Measurements from ENCODE around the gene TAS1R3.

DNA sequence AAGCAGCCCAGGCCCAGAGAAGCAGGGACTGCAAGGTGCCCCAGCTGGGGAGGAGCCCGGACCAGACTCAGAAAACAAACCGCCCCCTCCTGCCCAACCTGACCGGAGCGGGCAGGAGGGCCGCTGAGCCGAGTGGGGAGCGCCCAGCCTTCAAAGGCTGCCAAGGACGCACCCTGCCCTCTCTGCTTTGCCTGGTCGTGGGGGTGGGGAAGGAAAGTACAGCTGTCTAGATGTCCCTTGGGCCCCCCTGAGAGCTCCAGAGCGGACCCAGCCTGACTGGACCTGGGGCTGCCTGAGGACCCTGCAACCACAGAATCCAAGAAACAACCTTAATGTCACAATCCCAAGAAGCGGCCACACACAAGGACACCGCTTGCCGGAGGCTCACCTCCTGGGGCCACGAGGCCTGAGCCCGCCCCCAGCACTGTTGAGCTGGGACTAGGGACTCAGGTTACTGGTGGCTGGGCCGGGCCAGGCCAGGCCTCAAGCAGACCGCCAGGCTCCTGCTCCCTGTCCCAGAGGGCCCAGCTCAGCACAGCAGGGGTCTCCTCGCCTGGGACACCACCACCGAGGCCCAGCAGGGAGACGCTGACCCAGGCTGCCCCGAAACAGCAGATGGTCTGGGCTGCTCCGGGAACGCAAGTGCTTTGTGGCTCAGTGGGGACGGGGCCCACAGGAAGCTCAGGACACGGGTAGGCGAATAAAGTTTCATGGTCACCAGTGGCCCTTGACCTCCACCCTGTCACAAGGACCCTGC is 16.8 kb downstream of the TAS1R3 start:
- TF ChIP-seq, protein P1, sequence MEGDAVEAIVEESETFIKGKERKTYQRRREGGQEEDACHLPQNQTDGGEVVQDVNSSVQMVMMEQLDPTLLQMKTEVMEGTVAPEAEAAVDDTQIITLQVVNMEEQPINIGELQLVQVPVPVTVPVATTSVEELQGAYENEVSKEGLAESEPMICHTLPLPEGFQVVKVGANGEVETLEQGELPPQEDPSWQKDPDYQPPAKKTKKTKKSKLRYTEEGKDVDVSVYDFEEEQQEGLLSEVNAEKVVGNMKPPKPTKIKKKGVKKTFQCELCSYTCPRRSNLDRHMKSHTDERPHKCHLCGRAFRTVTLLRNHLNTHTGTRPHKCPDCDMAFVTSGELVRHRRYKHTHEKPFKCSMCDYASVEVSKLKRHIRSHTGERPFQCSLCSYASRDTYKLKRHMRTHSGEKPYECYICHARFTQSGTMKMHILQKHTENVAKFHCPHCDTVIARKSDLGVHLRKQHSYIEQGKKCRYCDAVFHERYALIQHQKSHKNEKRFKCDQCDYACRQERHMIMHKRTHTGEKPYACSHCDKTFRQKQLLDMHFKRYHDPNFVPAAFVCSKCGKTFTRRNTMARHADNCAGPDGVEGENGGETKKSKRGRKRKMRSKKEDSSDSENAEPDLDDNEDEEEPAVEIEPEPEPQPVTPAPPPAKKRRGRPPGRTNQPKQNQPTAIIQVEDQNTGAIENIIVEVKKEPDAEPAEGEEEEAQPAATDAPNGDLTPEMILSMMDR (IDR thresholded peaks at IDR 0.05; ENCODE audit: insufficient read depth, low read length, poor library complexity, severe bottlenecking), result no peak
- TF ChIP-seq EZH2phosphoT487 (conservative IDR thresholded peaks at IDR 0.05; ENCODE audit: low read length), result no peak

Data from SU-DHL-6 (cell line).